SK-N-MC (cell line): ENCODE measurements around the gene SLC39A11.

ENCODE experiments used
- EZH2 ChIP-seq: fragments of 200-600 bp; sonication (generic); IDR thresholded peaks from one replicate; pipeline ENCODE4 v1.6.1; 2017; ENCODE audit warnings: antibody characterized with exemption
- POLR2AphosphoS5 ChIP-seq: IDR thresholded peaks from 2 replicates; pipeline ENCODE4 v1.6.1; 2012; ENCODE audit warnings: mild to moderate bottlenecking, low read depth, low read length, borderline replicate concordance

GRCh38 chr17:72642720-72643119 lies 449.8 kb downstream of the SLC39A11 start:
- no peak for TF ChIP-seq POLR2AphosphoS5
- no peak for TF ChIP-seq EZH2
